K562 (cell line): ENCODE data around the gene IPO13. TPM values are rescaled to one million over a fixed set of nuclear protein-coding genes. Genes with fewer than 3 reads are reported as not detected.

Experiments
- ATAC-seq: fragments of 200-7000 bp; cut with Tn5 transposase; 3 replicates; pipeline ENCODE4 v1.9.1; 2020; ENCODE audit warnings: moderate library complexity
- BruUV-seq: library from RNA; stranded (reverse); fragments of 400-500 nt; replicated peaks from 2 replicates; lab custom pipeline; 2021; lab: Mats Ljungman, UMichigan
- CTCF ChIA-PET: fragments of 300-600 bp; formaldehyde crosslinking; extraction: SDS; loops from one replicate; lab custom pipeline; 2021; ENCODE audit warnings: low intra/inter-chr PET ratio; lab: Yijun Ruan, JAX
- POLR2A ChIA-PET: fragments of 300-600, 350-650 bp; sonication (Branson Sonifier 250); formaldehyde crosslinking; extraction: SDS; loops from one replicate; lab custom pipeline; 2021; ENCODE audit warnings: antibody characterized with exemption, inconsistent platforms; lab: Yijun Ruan, JAX
- DNase-seq, 4 experiments: peaks; one replicate each; pipeline versions ENCODE4 v3.0.0 to v3.0.0-alpha.2; 2011 to 2018; ENCODE audit warnings: low spot score in 3 of 4, mixed read lengths in 3 of 4; ENCODE audit errors: extremely low read depth in 1 of 4
- FAIRE-seq: peaks from 2 replicates; lab custom pipeline; 2011; peaks lifted over from hg19 to GRCh38; lab: Jason Lieb, UNC
- H2AFZ ChIP-seq: 2 replicates; pipeline ENCODE4 v1.6.0; 2011; ENCODE audit warnings: low read depth, low read length, control low read depth, inconsistent platforms
- H3K27ac ChIP-seq: fragments of 200-600 bp; 3 replicates; pipeline ENCODE4 v1.8.0; 2011; ENCODE audit warnings: low read depth, mild to moderate bottlenecking, control low read depth, inconsistent platforms, low read length, moderate library complexity, mixed read lengths; ENCODE audit errors: extremely low read depth
- H3K27me3 ChIP-seq, 2 experiments: fragments of 300-600 bp in 1 of 2; 2 replicates in 1 of 2; 3 replicates in 1 of 2; pipeline versions ENCODE4 v1.6.0 to v1.8.0; 2011; ENCODE audit warnings: inconsistent platforms in 2 of 2, low read length in 2 of 2, mild to moderate bottlenecking in 1 of 2, mixed read lengths in 1 of 2, moderate library complexity in 1 of 2; ENCODE audit not compliant: control insufficient read depth in 2 of 2, insufficient read depth in 2 of 2
- H3K36me3 ChIP-seq: fragments of 300-600 bp; 3 replicates; pipeline ENCODE4 v1.8.0; 2011; ENCODE audit warnings: mild to moderate bottlenecking, low read length, inconsistent platforms; ENCODE audit not compliant: control insufficient read depth, insufficient read depth
- H3K4me1 ChIP-seq, 2 experiments: fragments of 200-600 bp in 1 of 2; replicated peaks in 1 of 2; 2 replicates in 1 of 2; 3 replicates in 1 of 2; pipeline versions ENCODE4 v1.5.1 to v1.8.0; 2011; ENCODE audit warnings: inconsistent platforms in 2 of 2, low read length in 2 of 2, mild to moderate bottlenecking in 1 of 2, mixed read lengths in 1 of 2, moderate library complexity in 1 of 2; ENCODE audit not compliant: control insufficient read depth in 2 of 2, insufficient read depth in 2 of 2
- H3K4me2 ChIP-seq: 2 replicates; pipeline ENCODE4 v1.6.1; 2011; ENCODE audit warnings: low read length, control low read depth, inconsistent platforms, mixed read lengths; ENCODE audit not compliant: insufficient read depth
- H3K4me3 ChIP-seq: fragments of 200-600 bp; sonication (generic), shearing (Covaris generic); 2 replicates; pipeline ENCODE4 v1.5.1; 2016; ENCODE audit warnings: control low read depth, inconsistent platforms
- H3K79me2 ChIP-seq: fragments of 200-600 bp; 3 replicates; pipeline ENCODE4 v1.8.0; 2011; ENCODE audit warnings: low read length, inconsistent platforms; ENCODE audit not compliant: control insufficient read depth, insufficient read depth
- H3K9ac ChIP-seq, 2 experiments: 2 replicates each; pipeline versions ENCODE4 v1.6.0 to v1.6.1; 2011; ENCODE audit warnings: low read depth in 2 of 2, low read length in 2 of 2, control low read depth in 1 of 2, inconsistent platforms in 1 of 2, mild to moderate bottlenecking in 1 of 2, mixed read lengths in 1 of 2; ENCODE audit not compliant: insufficient read depth in 1 of 2
- H3K9me1 ChIP-seq: one replicate; pipeline ENCODE4 v1.6.0; 2011; ENCODE audit warnings: inconsistent platforms, mild to moderate bottlenecking, low read length, moderate library complexity; ENCODE audit not compliant: control insufficient read depth, insufficient read depth
- H3K9me3 ChIP-seq: replicated peaks from 2 replicates; pipeline ENCODE4 v1.5.1; 2011; ENCODE audit warnings: low read depth, low read length, inconsistent platforms; ENCODE audit not compliant: control insufficient read depth, insufficient read depth
- H4K20me1 ChIP-seq: replicated peaks from 2 replicates; pipeline ENCODE4 v1.6.1; 2011; ENCODE audit warnings: low read length, inconsistent platforms, mixed read lengths; ENCODE audit not compliant: control insufficient read depth, insufficient read depth
- HINFP ChIP-seq: fragments of 450-650 bp; conservative IDR thresholded peaks from 2 replicates; pipeline ENCODE4 v1.6.1; 2016; ENCODE audit warnings: missing genetic modification characterization, low read depth, mild to moderate bottlenecking, control low read depth, missing compliant biosample characterization
- JUN ChIP-seq, 2 experiments: sonication (generic) in 1 of 2; formaldehyde crosslinking in 1 of 2; IDR thresholded peaks; 2 replicates each; pipeline versions ENCODE4 v1.6.1 to v1.8.0; 2012 to 2022; ENCODE audit warnings: borderline replicate concordance in 2 of 2, mild to moderate bottlenecking in 2 of 2, improper control_type of control experiment in 1 of 2, low read depth in 1 of 2, low read length in 1 of 2, missing genetic modification reagents in 1 of 2
- POLR2G ChIP-seq: fragments of 200-400 bp; formaldehyde crosslinking; IDR thresholded peaks from 2 replicates; pipeline ENCODE4 v1.6.1; 2017; ENCODE audit warnings: low read depth, mild to moderate bottlenecking, antibody characterized with exemption, low read length, moderate library complexity
- WGBS: fragments of 100-300 bp; shearing (Covaris generic); methylation state at CpG from one replicate; pipeline ENCODE4 v1.1.6; 2016; ENCODE audit warnings: low coverage, mixed read lengths; ENCODE audit not compliant: insufficient coverage; ENCODE audit errors: missing lambda C conversion rate; 5-methylcytosine and 5-hydroxymethylcytosine counted together
- in situ Hi-C: fragments of 300-500 bp; cut with MboI; formaldehyde crosslinking; loops from 4 replicates; pipeline ENCODE4 v1.15.0; 2018; ENCODE audit warnings: inconsistent platforms, mixed read lengths
- intact Hi-C: fragments of 100-400 bp; cut with micrococcal nuclease; formaldehyde crosslinking; loops from 2 replicates; pipeline ENCODE4 v1.14.2; 2022
- polyA plus RNA-seq, 8 experiments: library from polyadenylated mRNA; depleted of rRNA in 4 of 8; stranded (reverse) in 5 of 8; unstranded in 3 of 8; fragments of >200 nt; fragmentation: Nextera tagmentation in 2 of 8; fragmentation: Illumina TruSeq in 1 of 8; extraction: Ambion mirVana in 2 of 8; extraction: Trizol in 1 of 8; gene quantifications; 2 replicates each; pipeline versions ENCODE4 v1.2.1 to v1.2.3, GENCODE V29; 2011 to 2014; ENCODE audit warnings: inconsistent platforms in 1 of 8, missing spikeins in 1 of 8
- total RNA-seq, 7 experiments: library from RNA; depleted of rRNA in 6 of 7; stranded (reverse); fragments of >200 nt in 6 of 7; fragmentation: Illumina TruSeq in 2 of 7; extraction: Trizol in 2 of 7; gene quantifications; 2 replicates each; pipeline versions ENCODE4 v1.2.1 to v1.2.3, GENCODE V29; 2011 to 2021; ENCODE audit warnings: low replicate concordance in 1 of 7

The IPO13 gene
- total and polyA plus RNA-seq, 9 of the 15 experiments (the other 6 are each of a cell fraction or from before 2014, with no cell fraction given), result 7.0 to 30.8 (median 16.2) TPM

- Histone ChIP-seq H4K20me1 (no peaks in the 10 kb centered on the region; the same call in 1 of the 2 replicates), H3K4me2 (no peak overlapping the region), H3K79me2 (no peaks in the 10 kb centered on the region), H3K36me3 (no peaks in the 10 kb centered on the region), H3K4me1 (peaks cover 6 to 36% of the 10 kb centered on the region in 2 experiments; a peak in 4 of 5 replicates), H3K9me3 (no peaks in the 10 kb centered on the region), H3K4me3 (no peak overlapping the region), H2AFZ (no peak overlapping the region), H3K27ac (no peak overlapping the region), H3K9ac (peak overlapping the region in 1 of 2 experiments; percentile 60; a peak in 2 of 4 replicates), H3K27me3 (no peaks in the 10 kb centered on the region), H3K9me1 (no peaks in the 10 kb centered on the region)
- WGBS, result 82% methylated on average over 10 of the region's 11 CpGs
- intact Hi-C loops (no loop called here), in situ Hi-C loops (no loop called here)
- ATAC-seq (no peak), DNase-seq (no peak), FAIRE-seq (no peak)
- no peak for TF ChIP-seq JUN (IDR thresholded peaks at IDR 0.05; ENCODE audit: borderline replicate concordance, low read depth, low read length)
- TF ChIP-seq JUN (CRISPR knock-in tag; IDR thresholded peaks at IDR 0.05; ENCODE audit: borderline replicate concordance), result no peak
- 0 out of 2 replicates have a peak, but pooled peaks have one; percentile 26 for TF ChIP-seq POLR2G
- POLR2A ChIA-PET, result interaction anchor here (0.6 to 1.4 kb wide), 10 partner anchors 9 to 711 kb away, joined by 3 to 7 read pairs (median 3); no protein-coding TSS in a partner anchor
- CTCF ChIA-PET, result no interaction called here
- no TSS peak for BruUV-seq
These were observed 64.3 kb downstream of the IPO13 start for GRCh38 chr1:44010935-44011471.

- H3K27ac ChIP-seq, result no peak overlapping the region
- no peaks in the 10 kb centered on the region for H3K9me3 ChIP-seq
- peaks cover 6 to 47% of the 10 kb centered on the region in 2 experiments; a peak in 4 of 5 replicates for H3K4me1 ChIP-seq
- peak overlapping the region in 1 of 2 experiments; percentile 59; a peak in 1 of 4 replicates for H3K9ac ChIP-seq
- no peak overlapping the region for H3K4me2 ChIP-seq
- in situ Hi-C loops (no loop called here), intact Hi-C loops (no loop called here)
- 63% methylated on average over 2 of the region's 2 CpGs for WGBS
- ChIA-PET CTCF (no interaction called here), POLR2A (no interaction called here)
- H3K27me3 ChIP-seq, result no peaks in the 10 kb centered on the region
- no peak overlapping the region for H3K4me3 ChIP-seq
- H3K9me1 ChIP-seq, result no peaks in the 10 kb centered on the region
- DNase-seq (no peak), FAIRE-seq (no peak), ATAC-seq (no peak)
- no peaks in the 10 kb centered on the region; the same call in 1 of the 2 replicates for H4K20me1 ChIP-seq
- BruUV-seq, result no TSS peak
- no peaks in the 10 kb centered on the region for H3K36me3 ChIP-seq
- H2AFZ ChIP-seq, result no peak overlapping the region
- H3K79me2 ChIP-seq, result no peaks in the 10 kb centered on the region
- no peak for TF ChIP-seq HINFP (tag)
These were observed 65.7 kb downstream of the IPO13 start for GRCh38 chr1:44012404-44012803.
